GM19397 (cell line): ENCODE data around the gene BTBD3.

Experiments
- ATAC-seq: cut with Tn5 transposase; IDR thresholded peaks from one replicate; pipeline ENCODE4 v1.9.1; 2021; ENCODE audit warnings: mild to moderate bottlenecking, moderate library complexity; ENCODE audit not compliant: unreplicated experiment

The BTBD3 gene

GRCh38 chr20:11912659-11913415 is 4.9 kb upstream of the BTBD3 start:
- no peak for ATAC-seq

GRCh38 chr20:11918391-11918845 is 725 bp downstream of the BTBD3 start:
- ATAC-seq, result no peak

DNA sequence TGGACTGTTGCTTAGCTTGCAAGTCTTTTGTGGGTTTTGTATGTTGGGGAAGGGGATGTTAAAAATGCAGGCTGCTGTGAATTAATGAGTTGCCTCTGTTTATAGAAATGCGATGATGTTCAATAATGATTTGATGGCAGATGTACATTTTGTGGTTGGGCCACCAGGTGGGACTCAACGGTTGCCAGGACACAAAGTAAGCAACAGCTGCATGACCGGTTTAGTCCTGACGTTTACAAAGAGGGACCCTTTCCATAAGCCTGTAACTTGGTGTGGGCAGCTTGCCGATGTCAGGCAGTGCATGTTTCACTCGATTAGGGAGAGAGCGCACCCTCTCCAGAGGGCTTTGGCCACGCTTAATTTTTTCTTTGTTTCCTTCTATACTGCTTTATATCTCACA is 1.3 kb downstream of the BTBD3 start:
- no peak for ATAC-seq

DNA sequence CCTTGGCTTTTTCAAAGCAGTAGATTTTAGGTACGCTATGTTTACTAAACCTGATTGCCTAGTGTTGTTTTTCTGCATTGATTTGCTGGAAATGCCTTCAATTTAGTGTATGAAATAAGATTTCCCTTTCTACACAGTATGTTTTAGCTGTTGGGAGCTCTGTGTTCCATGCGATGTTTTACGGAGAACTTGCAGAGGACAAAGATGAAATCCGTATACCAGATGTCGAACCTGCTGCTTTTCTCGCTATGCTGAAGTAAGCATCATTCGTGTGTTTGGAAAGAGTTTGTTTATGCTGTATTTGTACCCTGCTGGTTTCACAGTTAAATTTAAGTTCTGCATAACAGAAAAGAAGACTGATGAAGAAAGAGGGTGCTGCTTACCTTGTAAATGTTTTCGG is 1.9 kb downstream of the BTBD3 start:
- ATAC-seq, result no peak

GRCh38 chr20:11920083-11920482 is 2.4 kb downstream of the BTBD3 start:
- ATAC-seq, result no peak

GRCh38 chr20:11921321-11921720 is 3.6 kb downstream of the BTBD3 start:
- no peak for ATAC-seq

DNA sequence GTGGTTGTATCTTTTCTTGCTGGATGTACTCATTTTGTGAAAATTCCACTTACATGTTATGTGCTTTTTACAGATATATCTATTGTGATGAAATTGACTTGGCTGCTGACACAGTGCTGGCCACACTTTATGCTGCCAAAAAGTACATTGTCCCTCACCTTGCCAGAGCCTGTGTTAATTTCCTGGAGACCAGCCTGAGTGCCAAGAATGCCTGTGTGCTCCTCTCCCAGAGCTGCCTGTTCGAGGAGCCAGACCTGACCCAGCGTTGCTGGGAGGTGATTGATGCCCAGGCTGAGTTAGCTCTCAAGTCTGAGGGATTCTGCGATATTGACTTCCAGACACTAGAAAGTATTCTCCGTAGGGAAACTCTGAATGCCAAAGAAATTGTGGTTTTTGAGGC is 4.9 kb downstream of the BTBD3 start:
- no peak for ATAC-seq

DNA sequence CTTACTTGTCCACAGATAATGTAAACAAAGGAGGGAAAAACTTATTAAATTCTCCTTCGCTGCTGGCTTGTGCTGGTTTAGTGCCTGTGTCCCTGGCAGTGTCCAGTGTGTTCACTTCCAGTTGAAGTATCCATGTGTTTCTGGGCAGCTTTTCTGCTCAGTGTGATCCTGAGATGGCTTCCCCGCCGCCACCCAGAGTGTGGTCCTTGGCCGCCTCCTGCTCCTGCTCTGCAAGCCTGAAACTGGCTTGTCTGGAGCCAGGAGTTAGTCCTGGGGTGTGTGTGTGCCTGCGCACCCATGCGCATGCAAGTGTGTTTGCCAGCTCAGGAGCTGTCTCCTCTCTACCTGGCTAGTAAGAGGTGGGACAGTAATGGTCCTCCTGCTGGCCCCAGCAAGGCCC is 7.2 kb downstream of the BTBD3 start:
- ATAC-seq, result no peak

DNA sequence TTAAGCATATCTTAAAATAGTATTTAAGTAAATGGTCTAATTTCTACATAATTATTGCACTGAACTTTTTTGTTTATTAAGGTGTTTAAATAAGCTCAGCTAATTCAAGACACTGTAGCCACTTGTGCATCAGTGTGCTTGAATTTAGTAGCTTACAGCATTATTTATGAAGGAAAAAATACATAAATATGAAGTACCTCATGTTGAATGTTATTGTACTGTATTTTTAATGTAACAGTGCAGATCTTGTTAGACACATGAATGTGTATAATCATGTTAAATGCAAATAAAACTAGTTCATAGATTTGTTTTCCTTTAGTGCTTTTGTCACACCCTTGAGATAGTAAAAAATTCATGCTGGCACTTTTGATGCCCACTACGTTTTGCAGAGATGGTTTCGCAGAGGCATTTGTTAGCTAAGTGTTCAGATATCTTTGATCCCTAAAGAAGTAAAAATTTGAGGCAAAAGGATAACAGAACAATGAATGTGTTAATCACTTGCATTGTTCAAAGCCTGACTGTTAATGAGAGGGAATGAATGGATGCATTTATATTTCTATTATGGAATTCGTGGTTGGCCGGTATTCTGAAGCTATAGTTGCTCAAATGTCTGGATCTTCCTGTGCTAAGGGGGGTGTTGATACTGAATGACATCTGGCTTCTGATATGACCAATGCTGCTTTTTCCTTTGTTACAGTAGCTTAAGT is 8.8 kb downstream of the BTBD3 start:
- ATAC-seq, result no peak

DNA sequence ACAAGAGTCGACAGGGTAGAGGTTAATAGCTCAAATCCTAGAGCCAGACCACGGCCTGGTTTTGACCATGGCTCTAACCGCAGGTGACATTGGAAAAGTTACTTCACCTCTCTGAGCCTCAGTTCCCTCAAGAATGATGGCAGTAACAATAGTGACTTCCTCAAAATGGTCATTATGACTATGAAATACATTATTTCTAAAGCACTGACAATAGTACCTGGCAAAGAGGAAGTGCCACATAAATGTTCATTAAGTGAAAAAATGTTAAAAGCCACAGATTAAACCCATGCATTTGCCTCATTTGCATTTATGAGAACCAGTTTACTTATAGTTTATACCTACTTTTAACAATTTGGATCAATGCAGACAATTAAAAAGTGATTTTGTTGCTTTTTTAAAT is 12.3 kb downstream of the BTBD3 start:
- no peak for ATAC-seq

DNA sequence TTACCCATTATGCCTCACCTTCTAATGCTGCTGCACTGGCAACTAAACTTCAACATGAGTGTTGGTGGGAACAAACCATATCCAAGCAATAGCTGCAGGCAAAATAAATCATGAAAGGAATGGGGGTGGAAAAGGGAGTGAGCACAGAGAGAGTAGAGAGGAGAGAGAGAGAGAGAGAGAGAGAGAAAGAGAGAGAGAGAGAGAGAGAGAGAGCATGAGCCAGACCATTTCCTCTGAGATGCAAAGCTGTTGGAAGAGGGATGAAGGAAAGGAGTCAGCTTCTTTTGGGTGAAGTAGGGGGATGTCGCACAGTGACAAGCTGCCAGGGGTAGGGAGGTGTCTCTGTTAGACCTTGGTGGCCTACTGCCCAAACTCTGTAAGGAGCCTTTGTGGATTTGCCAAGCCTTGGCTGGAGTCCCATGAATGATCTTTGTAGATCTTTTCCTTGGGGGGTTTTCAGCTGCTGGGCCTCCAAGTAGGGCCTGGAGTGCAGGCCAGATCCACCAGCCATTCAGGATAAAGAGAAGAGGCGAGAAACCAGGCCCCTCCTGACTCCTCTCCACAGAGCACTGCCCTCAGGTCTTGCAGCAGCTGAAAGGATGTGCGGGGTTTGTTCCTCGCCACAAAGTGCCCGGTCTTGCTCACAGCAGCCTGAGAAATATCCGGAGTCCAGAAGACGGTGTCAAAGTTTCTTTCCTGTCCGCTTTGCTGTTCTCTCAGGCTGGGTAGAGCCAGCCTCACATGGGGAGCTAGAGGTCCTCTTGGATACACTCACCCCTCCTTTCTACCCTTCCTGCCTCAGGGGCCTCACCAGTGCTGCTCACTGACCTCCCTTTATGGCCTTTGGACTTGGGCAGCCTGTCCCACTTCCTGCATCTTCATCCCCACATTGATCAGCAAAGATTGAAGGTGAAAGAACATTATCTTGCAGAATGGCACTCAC is 17.8 kb downstream of the BTBD3 start:
- ATAC-seq, result no peak

- no peak for ATAC-seq
Measured at GRCh38 chr20:11936157-11936556, 18.5 kb downstream of the BTBD3 start.

DNA sequence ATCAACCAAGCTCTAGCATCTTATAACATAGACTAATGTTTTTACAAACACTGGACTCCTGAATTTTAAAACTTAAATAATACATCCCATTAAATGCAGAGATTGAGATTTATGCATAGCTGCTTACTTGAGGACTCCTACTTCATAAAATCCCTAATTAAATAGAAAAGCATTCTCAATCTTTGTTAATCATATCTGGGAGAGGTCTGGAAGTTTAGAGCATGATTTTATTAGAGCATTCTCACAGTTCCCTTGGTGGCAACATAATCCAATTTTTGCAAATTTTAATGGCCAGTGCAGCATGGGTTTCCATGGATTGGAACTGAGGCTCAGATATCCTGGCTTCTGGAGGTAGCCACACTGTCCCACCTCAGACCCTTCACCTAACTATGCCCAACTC is 19.5 kb downstream of the BTBD3 start:
- ATAC-seq, result no peak

DNA sequence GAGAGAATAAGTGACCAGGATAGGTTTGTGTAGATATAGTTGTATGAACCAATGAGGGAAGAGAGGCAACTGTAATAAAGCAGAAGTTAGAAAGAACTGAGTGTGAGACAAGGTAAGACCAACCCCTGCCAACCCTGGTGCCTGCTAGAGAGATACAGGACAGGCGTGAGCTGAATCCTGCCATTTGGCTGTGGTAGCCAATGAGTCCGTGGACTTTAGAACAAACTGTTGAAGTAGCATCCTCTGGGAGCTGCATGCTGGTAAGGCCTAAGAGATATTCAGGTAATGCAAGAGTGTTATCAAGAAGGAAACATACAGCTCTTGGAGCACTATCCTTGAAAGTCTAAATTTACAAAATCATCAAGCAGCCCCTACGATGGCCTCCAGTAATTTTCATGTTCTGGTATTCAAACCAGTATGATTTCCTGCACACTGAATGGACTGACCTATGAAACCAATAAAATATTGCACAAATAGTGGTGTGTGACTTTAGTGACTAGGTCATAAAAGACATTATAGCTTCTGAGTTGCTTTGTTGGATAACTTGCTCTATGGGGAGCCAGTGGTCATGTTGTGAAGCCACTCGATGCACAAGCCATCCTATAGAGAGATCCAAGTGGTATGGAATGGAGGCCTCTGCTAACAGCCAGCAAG is 24.0 kb downstream of the BTBD3 start:
- no peak for ATAC-seq

- no peak for ATAC-seq
Measured at GRCh38 chr20:11943778-11944177, 26.1 kb downstream of the BTBD3 start.

- no peak for ATAC-seq
Measured at GRCh38 chr20:11948806-11949205, 31.1 kb downstream of the BTBD3 start.

DNA sequence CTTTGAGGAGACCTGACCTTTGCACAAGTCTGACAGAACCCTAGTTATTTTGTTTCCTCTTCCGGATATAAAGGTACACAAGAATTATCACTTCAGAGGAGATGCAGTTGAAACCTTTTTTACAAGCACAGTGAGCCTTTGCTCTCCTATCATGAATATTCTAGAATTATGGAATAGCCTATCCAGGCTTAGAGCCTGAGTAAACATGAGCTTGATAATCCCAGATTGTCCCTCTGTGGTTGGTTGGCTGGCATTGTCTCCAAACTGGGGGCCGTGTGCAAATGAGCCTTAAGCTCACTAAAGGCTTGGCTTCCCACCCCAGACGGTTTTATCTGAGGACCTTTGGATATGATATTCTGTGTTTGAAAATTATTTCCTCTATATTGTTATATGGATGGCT is 32.0 kb downstream of the BTBD3 start:
- no peak for ATAC-seq

DNA sequence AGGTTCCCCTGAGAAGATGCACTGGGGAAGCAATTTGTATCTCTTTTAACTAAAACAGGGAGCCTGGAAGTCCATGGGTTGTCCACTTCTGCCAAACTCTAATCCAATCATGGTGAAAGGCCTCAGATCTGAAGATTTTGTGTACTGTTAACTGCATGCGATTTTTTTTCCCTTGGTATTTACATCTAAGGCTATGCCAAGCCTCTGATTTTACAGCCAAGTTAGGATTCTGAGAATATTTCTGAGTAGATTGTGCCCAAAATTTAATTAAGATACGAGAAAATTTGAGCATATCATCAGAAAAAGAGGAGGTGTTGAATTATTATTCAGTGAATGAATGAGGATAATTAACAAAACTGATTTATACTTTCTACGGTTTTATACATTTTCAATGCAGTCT is 34.0 kb downstream of the BTBD3 start:
- ATAC-seq, result no peak

DNA sequence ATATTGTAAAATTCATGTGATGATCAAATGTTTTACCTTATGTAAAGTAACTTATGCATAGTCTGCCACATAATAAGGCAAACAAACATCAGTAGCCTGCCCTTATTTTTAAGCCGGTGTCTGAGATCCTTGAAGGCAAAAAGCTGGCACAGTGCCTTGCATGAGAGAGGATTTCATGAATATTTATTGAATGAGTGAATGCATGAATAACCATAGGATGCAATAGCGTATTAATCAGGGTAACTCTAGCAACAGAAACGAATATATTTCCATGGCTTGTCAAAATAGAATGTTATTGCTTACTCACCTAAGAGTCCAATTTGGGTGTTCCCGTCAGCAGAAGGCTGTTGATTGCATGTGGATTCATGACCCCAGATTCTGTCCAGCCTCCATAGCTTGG is 34.9 kb downstream of the BTBD3 start:
- no peak for ATAC-seq

GRCh38 chr20:11957911-11958310 is 40.2 kb downstream of the BTBD3 start:
- no peak for ATAC-seq

- ATAC-seq, result no peak
Measured at GRCh38 chr20:11958855-11959254, 41.2 kb downstream of the BTBD3 start.
